Testis (tissue), 3 donors: ENCODE results near the gene GSN. TPM values are rescaled to one million over a fixed set of nuclear protein-coding genes. Genes with fewer than 3 reads are reported as not detected.
A peak's percentile ranks its signal among the peaks of the same experiment; 100 is the strongest.

Source experiments
- DNase-seq: peaks from one replicate; pipeline ENCODE4 v3.0.0-alpha.2; 2019
- H3K27ac ChIP-seq, 2 donors: fragments of 200-600 bp; sonication (generic); one replicate each; pipeline ENCODE4 v1.5.1; 2019
- H3K27me3 ChIP-seq: fragments of 200-600 bp; sonication (generic); one replicate; pipeline ENCODE4 v1.5.1; 2019
- H3K36me3 ChIP-seq: fragments of 200-600 bp; sonication (generic); one replicate; pipeline ENCODE4 v1.5.1; 2017; ENCODE audit warnings: low read depth; ENCODE audit errors: missing control alignments
- H3K4me1 ChIP-seq: fragments of 200-600 bp; sonication (generic); one replicate; pipeline ENCODE4 v1.5.1; 2019
- H3K4me3 ChIP-seq, 2 donors: fragments of 200-600 bp; sonication (generic); one replicate each; pipeline ENCODE4 v1.5.1; 2017 to 2019
- H3K9me3 ChIP-seq: fragments of 200-600 bp; sonication (generic); one replicate; pipeline ENCODE4 v1.5.1; 2017
- CTCF ChIP-seq, 3 experiments: fragments of 450-650 bp in 2 of 3; fragments of 200-600 bp in 1 of 3; sonication (generic) in 1 of 3; IDR thresholded peaks; one replicate each; pipeline ENCODE4 v1.5.1; 2016 to 2019; ENCODE audit warnings: antibody characterized with exemption in 3 of 3, mild to moderate bottlenecking in 2 of 3, moderate library complexity in 1 of 3
- POLR2A ChIP-seq: fragments of 450-650 bp; IDR thresholded peaks from one replicate; pipeline ENCODE4 v1.6.1; 2017; ENCODE audit warnings: antibody characterized with exemption, mild to moderate bottlenecking, moderate library complexity
- WGBS, 2 donors: methylation state at CpG; one replicate each; pipeline ENCODE4 v1.1.5; 2018; 5-methylcytosine and 5-hydroxymethylcytosine counted together
- intact Hi-C: fragments of 100-400 bp; cut with DNase I; formaldehyde crosslinking; loops from one replicate; pipeline ENCODE4 v1.15.1; 2023; ENCODE audit warnings: low total_unique reads
- polyA plus RNA-seq: library from polyadenylated mRNA; stranded (reverse); fragments of 350-450 nt; fragmentation: Illumina TruSeq; extraction: RNeasy Lipid Tissue Mini Kit (QIAGEN cat#74804); gene quantifications from one replicate; pipeline ENCODE4 v1.2.3, GENCODE V29; 2014; ENCODE audit warnings: low read depth, low replicate concordance; ENCODE audit not compliant: insufficient read depth
- total RNA-seq, 2 donors: library from RNA; depleted of rRNA; stranded (reverse); fragments of >200 nt; gene quantifications; one replicate each; pipeline ENCODE4 v1.2.3, GENCODE V29; 2016

Gene GSN
- total and polyA plus RNA-seq, 3 donors from 2014 or later, result 206 to 392 (median 356) TPM

- no peak for DNase-seq
- H3K27me3 ChIP-seq, result no peaks in the 10 kb centered on the region
- no peaks in the 10 kb centered on the region for H3K36me3 ChIP-seq
- TF ChIP-seq CTCF (IDR thresholded peaks at IDR 0.05), result no peak
- no peak for TF ChIP-seq POLR2A
- H3K4me1 ChIP-seq, result peaks cover 69% of the 10 kb centered on the region
- 65% methylated on average over 4 to 6 of the region's 6 CpGs for WGBS, 2 donors
- no peak overlapping the region for H3K4me3 ChIP-seq
- intact Hi-C loops, result no loop called here
- H3K27ac ChIP-seq, result peak overlapping the region; percentile 64 to 87
- no peaks in the 10 kb centered on the region for H3K9me3 ChIP-seq
Measured at GRCh38 chr9:121294151-121294743, 26.3 kb downstream of the GSN start.

- Histone ChIP-seq H3K27me3 (no peaks in the 10 kb centered on the region), H3K4me1 (peaks cover 62% of the 10 kb centered on the region)
- intact Hi-C loops, result no loop called here
Measured at GRCh38 chr9:121294866-121295661, 27.1 kb downstream of the GSN start.

GRCh38 chr9:121295662-121296191 lies 27.8 kb downstream of the GSN start:
- intact Hi-C loops, result no loop called here
- WGBS, 2 donors, result 41 to 73% methylated on average over 4 to 5 of the region's 5 CpGs

More at GRCh38 chr9:121294866-121295661, 27.1 kb downstream of the GSN start:
- WGBS, 2 donors, result 47 to 63% methylated on average over 13 of the region's 13 CpGs
- TF ChIP-seq POLR2A (no peak), CTCF (IDR thresholded peaks at IDR 0.05) (no peak)
- Histone ChIP-seq H3K4me3 (no peak overlapping the region), H3K9me3 (no peaks in the 10 kb centered on the region), H3K27ac (peak overlapping the region; percentile 64 to 87), H3K36me3 (no peaks in the 10 kb centered on the region)
- DNase-seq, result peak; percentile 80

GRCh38 chr9:121296213-121297127 lies 28.5 kb downstream of the GSN start:
- H3K36me3 ChIP-seq, result no peaks in the 10 kb centered on the region
- no peaks in the 10 kb centered on the region for H3K9me3 ChIP-seq
- H3K27me3 ChIP-seq, result no peaks in the 10 kb centered on the region
- TF ChIP-seq CTCF (IDR thresholded peaks at IDR 0.05) (no peak), POLR2A (no peak)
- H3K27ac ChIP-seq, result peak overlapping the region; percentile 64 to 87
- H3K4me1 ChIP-seq, result peaks cover 65% of the 10 kb centered on the region
- intact Hi-C loops, result no loop called here
- 78 to 80% methylated on average over 5 to 6 of the region's 7 CpGs for WGBS, 2 donors
- DNase-seq, result no peak
- no peak overlapping the region for H3K4me3 ChIP-seq

More at GRCh38 chr9:121295662-121296191, 27.8 kb downstream of the GSN start:
- Histone ChIP-seq H3K4me1 (peaks cover 64% of the 10 kb centered on the region), H3K27ac (peak overlapping the region; percentile 64 to 87), H3K36me3 (no peaks in the 10 kb centered on the region), H3K9me3 (no peaks in the 10 kb centered on the region), H3K27me3 (no peaks in the 10 kb centered on the region), H3K4me3 (no peak overlapping the region)
- TF ChIP-seq POLR2A, result no peak
- DNase-seq, result no peak
